HG03565 (cell line): ENCODE data around the gene RAD51.

ENCODE experiments used
- ATAC-seq: cut with Tn5 transposase; IDR thresholded peaks from one replicate; pipeline ENCODE4 v1.9.1; 2021; ENCODE audit warnings: mild to moderate bottlenecking, moderate library complexity; ENCODE audit not compliant: unreplicated experiment

The RAD51 gene

GRCh38 chr15:40756938-40757337 lies 62.0 kb downstream of the RAD51 start:
- no peak for ATAC-seq

GRCh38 chr15:40759961-40760360 lies 65.0 kb downstream of the RAD51 start:
- ATAC-seq = no peak

DNA sequence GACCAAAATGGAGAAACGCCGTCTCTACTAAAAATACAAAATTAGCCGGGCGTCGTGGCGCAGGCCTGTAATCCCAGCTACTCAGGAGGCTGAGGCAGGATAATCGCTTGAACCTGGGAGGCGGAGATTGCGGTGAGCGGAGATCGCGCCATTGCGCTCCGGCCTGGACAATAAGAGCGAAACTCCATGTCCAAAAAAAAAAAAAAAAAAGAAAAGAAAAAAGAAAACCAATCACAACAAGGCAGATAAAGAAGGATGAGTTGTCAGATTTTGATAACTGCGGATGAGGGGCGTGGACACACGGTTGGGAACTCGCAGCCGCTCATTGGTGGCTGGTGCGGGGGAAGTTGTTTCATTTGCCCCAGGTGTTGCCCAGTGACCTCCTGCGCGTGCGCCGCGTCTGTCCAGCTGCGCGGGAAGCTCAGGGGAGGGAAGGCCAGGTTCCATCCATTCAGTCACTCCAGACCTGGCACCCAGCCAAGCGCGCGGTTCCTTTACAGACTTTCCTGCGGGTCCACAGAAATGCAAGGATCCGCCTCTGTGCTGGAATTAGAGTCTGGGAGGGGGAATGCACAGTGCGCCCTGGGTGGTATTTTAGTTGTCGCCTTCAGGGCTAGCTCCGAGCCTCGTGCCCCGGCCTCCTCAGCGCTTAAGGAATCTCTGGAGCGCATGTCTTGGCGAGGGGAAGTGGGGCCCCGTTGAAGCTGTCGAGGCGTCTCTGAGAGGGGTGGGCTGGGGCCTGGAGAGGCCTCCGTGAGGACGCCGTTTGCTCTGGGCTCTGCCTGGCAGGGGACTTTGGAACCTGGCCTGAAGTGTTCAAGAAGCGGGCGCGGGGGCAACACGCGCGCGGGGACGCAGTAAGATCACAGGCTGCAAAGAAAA lies 68.2 kb downstream of the RAD51 start:
- no peak for ATAC-seq

DNA sequence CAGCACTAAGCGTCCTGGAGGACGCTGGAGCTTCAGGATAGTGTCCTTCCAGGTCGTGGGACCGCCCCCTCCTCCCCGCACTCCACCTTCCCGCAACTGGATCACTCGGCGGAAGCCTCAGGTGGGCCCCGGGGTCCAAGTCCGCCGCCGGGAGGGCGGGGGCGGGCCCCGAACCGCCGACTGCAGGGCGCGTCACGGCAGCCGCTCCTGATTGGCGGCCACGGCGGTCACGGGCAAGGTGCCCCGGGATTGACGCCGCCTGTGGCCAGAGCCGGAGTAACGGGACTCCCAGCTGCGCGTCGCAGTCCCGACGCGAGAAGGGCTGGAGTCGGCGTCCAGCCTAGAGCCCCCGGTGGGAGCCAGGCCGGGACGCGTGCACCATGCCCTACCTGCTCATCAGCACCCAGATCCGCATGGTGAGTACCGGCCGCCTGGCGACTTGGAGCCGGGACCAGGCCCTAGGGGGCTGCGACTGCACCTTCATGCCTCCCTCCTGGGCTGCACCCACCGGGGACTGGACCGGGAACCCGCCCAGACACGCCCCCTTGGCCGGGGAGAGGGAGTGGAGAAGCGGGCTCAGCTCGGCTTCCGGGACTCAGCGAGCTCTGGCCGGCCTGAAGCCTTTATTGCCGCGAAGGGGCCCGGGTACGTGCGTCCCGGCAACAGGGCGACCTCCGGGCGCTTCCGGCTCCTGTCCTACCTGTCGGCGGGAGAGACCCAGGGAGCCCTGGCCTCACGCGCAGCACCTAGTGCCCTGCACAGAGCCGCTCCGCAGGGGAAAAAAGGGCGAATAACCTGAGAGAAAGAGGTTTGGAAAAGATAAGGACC lies 69.0 kb downstream of the RAD51 start, which contains the start of gene GCHFR:
Gene GCHFR, plus strand, starts transcription at position 268 of the 828 bp plus-strand sequence. Its CDS starts 113 bp downstream, at position 381.
- ATAC-seq = peak; percentile 56

DNA sequence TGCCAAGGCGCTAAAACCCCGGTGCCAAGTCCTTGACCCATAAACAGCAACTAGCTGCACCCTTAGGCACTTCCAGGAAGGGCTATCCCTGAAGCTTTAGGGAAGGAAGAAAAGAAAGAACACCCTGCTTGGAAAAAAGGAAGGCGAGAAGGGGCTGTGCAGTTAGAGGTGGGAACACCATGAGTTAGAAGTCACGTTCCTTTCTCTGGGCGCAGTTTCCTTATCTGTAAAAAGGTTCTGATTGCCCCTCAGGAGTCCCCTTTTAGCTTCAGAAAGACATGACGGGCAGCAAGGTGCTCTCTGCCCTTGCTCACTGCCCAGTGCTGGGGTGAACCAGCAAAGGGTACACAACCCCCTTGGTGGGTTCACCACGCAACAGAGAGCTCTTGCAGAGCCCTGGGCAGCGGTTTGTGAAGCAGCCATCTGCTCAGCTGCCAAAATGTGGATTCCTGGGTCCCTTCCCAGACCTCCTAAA lies 69.7 kb downstream of the RAD51 start:
- ATAC-seq = no peak

DNA sequence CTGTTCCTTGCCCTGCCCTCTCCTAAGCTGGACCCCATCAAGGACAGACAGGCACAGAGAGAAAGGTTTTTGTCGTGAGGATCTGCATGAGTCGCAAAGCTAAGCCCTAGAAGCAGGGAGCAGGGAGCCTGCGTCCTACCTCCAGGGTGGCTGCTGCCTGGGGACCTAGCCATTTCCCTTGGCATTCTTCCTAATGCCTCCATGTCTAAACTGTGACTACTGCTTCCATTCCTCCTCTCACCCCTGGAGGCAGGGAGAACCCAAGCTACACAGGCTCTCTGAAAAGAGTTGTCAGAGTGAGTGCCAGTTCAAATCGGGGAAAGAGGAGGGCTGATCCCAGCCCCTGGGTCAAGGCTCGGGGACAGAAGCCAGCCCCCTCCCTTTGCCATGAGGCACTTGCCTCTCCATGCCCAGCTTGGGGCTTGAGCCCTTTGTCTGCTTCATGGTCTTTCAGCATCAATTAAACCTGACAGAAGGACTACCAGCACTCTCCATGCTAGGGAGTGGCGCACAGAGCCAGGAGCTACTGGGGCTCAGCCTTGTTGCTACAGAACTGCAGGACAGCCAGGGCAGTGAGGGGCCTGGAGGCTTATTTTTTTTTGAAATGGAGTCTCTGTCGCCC lies 71.3 kb downstream of the RAD51 start:
- ATAC-seq = no peak

GRCh38 chr15:40766906-40767837 lies 72.2 kb downstream of the RAD51 start:
- no peak for ATAC-seq

DNA sequence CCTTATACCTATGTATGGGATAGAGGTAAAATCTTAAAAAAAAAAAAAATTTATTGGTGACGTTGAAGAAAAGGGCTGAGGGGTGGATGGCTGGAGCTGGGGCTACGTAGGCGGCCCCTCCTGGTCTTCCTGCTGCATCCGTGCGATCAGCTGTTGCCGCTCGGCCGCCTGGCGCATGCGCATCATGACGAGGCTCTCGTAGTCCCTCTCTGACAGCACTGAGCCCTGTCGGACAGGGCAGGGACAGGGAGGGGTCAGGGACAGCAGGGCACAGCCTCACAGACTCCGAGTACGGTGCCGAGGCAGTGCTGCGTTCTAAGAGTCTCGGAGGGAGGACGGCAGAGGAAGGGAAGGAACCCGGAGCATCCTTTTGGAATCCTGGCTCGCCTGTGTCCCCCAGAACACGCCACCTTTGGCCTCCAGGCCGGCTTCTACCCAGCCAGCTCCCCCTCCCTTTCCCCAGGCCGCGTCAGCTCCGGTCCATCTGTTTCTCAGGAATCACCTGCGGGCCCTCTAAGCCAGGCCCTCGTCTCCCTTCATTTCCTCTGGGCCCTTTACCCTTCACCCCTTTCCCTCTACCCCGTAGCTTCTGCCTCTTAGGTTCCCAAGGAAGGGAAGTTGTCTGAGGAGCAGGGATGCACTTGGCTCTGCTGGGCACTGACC lies 73.0 kb downstream of the RAD51 start:
- ATAC-seq = no peak

- ATAC-seq = no peak
Measured at GRCh38 chr15:40768521-40769273, 73.7 kb downstream of the RAD51 start.

DNA sequence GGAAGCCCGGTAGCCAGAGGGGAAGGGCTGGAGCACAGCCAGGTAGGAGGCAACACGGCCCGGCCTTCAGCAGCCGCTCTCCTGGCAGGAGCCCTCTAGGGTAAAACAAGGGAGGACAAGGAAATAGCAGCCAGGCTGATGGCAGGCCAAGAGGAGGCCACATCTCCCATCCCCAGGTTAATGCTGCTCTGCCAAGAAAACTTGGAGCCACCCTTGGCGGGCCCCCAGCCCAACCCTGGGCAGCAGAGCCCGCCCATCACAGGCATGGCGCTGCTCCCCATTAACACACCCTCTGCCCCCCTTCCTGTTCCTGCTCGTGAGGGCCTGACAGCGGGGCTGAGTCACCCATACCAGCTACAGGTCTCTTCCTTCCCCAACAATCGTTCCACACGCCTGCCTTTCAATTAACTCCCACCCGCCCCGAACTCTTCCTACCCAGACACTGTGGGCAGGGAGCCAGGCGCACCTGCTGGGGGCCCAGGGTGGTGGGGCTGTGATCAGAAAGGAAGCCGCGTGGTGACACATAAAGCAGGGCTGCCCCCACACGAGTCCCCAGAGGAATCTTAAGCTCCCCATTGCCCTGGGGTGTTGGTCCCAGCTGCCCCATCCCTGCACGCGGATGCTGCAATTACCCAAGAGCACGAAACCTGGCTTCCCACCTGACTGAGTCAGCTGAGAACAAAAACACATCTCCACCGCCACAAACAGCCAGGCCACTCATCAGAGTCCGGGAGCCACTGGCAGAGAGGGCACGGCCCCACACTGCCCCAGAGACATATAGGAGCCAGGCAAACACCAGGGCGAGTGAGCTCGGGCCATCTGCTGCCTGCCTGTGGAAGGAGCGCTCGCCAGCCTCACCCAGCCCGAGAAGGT lies 74.5 kb downstream of the RAD51 start, which contains the start of gene C15orf62:
Gene C15orf62, plus strand, starts transcription at position 707 of the 873 bp plus-strand sequence. CDS start 516 bp downstream, outside the sequence.
- no peak for ATAC-seq

DNA sequence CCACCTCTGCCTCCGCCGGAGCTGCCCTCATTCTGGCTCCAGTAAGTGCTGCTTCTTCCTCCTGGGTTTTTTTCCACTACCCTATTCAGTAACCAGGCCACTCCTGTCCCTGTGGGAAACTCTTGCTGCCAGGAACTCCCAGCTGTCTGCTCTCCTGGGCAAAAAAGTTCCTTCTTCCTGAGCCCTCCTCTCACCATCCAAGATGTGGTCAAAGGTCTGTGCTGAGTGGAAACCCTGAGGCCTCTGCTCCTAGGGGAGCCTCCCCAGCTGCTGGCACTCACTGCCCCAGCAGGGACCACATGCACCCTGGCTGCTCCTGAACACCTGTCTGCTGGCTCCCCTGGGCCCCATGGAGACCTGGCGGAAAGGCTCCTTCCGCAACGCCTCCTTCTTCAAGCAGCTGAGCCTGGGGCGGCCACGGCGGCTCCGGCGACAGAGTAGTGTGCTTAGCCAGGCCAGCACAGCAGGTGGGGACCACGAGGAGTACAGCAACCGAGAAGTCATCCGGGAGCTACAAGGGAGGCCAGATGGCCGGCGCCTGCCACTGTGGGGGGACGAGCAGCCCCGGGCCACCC lies 75.3 kb downstream of the RAD51 start:
- no peak for ATAC-seq

DNA sequence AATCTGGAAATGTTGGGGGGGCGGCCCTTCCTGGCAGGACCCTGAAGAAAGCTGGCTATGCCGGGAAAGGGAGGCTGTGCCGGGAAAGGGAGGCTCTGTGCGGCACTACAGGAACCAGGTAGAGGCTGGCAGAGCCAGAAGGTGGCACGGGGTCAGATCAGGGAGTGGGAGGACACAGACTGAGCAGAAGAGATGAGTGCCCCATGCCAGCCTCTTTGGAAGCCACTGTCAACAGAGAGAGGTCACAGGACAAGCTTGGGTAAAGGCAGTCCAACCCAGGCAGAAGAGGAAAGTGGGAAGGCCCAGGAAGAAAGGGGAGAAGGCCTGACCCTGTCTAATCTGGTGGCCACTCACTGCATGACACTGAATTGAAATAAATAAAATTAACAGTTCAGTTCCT lies 76.3 kb downstream of the RAD51 start:
- ATAC-seq = no peak

GRCh38 chr15:40772014-40772413 lies 77.0 kb downstream of the RAD51 start:
- no peak for ATAC-seq

- ATAC-seq = no peak
Measured at GRCh38 chr15:40773496-40773895, 78.5 kb downstream of the RAD51 start.

DNA sequence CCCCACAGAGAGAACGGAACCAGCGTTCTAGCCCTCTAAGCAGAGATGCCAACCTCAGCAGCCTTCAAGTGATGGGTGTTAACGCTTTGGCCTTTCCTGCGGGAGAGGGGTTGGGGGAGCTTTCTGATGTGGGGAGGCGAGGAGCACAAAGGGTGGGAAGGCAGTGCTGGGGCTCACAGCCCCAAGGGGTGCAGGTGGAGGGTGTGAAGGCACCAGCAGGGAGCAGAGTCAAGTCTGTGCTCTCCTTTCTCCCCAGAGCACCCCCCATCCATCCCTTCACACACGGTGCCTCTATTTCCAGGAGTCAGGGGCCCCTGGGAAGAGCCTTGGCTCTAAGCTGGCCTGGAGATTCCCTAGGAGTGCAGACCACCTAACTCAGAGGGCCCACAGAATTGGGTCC lies 78.9 kb downstream of the RAD51 start:
- no peak for ATAC-seq

DNA sequence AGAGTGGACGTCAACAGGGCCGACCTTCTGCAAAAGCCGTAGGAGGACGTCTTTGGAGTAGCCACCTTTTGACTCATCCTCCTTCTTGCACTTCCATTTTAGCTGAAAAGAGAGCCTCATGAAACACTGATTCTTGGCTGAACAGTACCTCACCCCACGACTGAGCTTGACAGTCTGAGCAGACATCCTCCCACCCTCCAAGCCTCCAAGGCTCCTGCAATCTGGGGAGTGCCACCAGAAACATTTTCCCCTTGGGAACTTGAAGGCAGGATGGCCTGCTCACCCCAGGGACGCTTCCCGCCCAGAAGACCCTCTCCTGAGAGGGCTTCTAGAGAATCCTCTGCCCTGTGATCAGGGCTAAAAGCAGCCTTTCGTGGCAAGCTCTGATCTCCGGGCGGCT lies 80.0 kb downstream of the RAD51 start:
- ATAC-seq = no peak

- ATAC-seq = no peak
Measured at GRCh38 chr15:40775740-40776536, 81.0 kb downstream of the RAD51 start.
